Colonic mucosa (tissue), 4 donors: Measurements from ENCODE around the gene ZBTB48. TPM values are rescaled to one million over a fixed set of nuclear protein-coding genes. Genes with fewer than 3 reads are reported as not detected.

Source experiments
- DNase-seq: peaks from one replicate; pipeline ENCODE4 v3.0.0-alpha.2; 2020
- H3K27ac ChIP-seq: fragments of 200-600 bp; one replicate; pipeline ENCODE4 v1.8.0; 2021
- H3K27me3 ChIP-seq: fragments of 200-600 bp; one replicate; pipeline ENCODE4 v1.8.0; 2021
- H3K36me3 ChIP-seq: fragments of 200-600 bp; one replicate; pipeline ENCODE4 v1.8.0; 2021
- H3K4me1 ChIP-seq: fragments of 200-600 bp; one replicate; pipeline ENCODE4 v1.8.0; 2021; ENCODE audit warnings: mild to moderate bottlenecking
- H3K4me3 ChIP-seq: fragments of 200-600 bp; one replicate; pipeline ENCODE4 v1.8.0; 2021
- H3K9ac ChIP-seq, 2 donors: one replicate each; pipeline ENCODE4 v1.7.0; 2013; ENCODE audit warnings: control low read depth in 2 of 2, low read depth in 2 of 2, low read length in 2 of 2
- H3K9me3 ChIP-seq: fragments of 200-600 bp; one replicate; pipeline ENCODE4 v1.8.0; 2021
- intact Hi-C: fragments of 100-400 bp; cut with DNase I; formaldehyde crosslinking; loops from one replicate; pipeline ENCODE4 v1.14.1; 2022
- total RNA-seq, 2 donors: library from RNA; stranded (reverse); fragmentation: NEBNext Ultra II Directional in 1 of 2; extraction: Animal tissue kit (Norgen Biotek cat#: 25700) in 1 of 2; gene quantifications; one replicate each; pipeline ENCODE4 v1.2.1, GENCODE V29; 2021
- TF ChIP-seq, protein P1 (sequence below): fragments of 200-600 bp; IDR thresholded peaks from one replicate; pipeline ENCODE4 v1.8.0; 2022; ENCODE audit warnings: antibody characterized with exemption, mild to moderate bottlenecking
- donor health status: healthy.
- donor health status: DM: no; HTN: no; CAD: no.
- donor health status: DM: no; HTN: no; CAD: no.

Gene ZBTB48
- total RNA-seq, 2 donors from 2014 or later: 37.0 to 44.5 TPM

DNA sequence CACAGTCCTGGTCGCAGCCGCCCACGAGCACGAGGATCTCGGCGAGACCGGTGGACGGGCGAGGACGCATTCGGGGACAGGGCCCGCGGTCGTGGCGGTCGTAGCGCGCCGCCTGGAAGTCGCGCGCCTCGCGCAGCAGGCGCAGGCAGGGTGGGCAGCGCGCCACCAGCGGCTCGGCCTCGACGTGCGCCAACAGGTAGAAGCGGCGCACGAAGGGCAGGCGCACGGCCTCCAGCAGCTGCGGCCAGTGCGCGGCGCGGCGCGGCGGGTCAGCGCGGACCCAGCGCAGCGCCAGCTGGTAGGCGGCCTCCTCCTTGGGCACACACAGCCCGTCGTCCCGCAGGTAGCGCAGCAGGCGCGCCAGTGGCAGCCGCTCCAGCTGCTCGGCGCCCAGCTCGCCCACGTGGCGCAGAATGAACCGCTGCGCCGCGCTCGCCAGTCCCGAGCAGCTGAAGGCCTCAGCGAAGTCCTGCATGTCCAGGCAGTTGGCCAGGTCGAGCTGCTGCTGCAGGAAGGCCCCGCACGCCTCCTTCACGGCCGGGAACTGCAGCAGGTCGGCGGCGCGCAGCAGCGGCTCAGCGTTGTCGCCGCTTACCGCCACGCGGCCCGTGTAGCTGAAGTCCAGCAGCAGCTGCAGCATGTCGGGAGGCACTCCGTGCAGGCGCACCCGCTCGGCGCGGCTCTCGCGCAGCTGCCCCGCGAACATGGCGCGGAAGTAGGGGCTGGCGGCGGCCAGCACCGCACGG lies 22.3 kb downstream of the ZBTB48 start:
- Histone ChIP-seq H3K9me3 (no peaks in the 10 kb centered on the region), H3K4me1 (peaks cover 5% of the 10 kb centered on the region), H3K27ac (peak overlapping the region; percentile 94), H3K9ac (peak overlapping the region; percentile 68 to 95), H3K27me3 (no peaks in the 10 kb centered on the region), H3K4me3 (peak overlapping the region; percentile 94), H3K36me3 (no peaks in the 10 kb centered on the region)
- TF ChIP-seq, protein P1, sequence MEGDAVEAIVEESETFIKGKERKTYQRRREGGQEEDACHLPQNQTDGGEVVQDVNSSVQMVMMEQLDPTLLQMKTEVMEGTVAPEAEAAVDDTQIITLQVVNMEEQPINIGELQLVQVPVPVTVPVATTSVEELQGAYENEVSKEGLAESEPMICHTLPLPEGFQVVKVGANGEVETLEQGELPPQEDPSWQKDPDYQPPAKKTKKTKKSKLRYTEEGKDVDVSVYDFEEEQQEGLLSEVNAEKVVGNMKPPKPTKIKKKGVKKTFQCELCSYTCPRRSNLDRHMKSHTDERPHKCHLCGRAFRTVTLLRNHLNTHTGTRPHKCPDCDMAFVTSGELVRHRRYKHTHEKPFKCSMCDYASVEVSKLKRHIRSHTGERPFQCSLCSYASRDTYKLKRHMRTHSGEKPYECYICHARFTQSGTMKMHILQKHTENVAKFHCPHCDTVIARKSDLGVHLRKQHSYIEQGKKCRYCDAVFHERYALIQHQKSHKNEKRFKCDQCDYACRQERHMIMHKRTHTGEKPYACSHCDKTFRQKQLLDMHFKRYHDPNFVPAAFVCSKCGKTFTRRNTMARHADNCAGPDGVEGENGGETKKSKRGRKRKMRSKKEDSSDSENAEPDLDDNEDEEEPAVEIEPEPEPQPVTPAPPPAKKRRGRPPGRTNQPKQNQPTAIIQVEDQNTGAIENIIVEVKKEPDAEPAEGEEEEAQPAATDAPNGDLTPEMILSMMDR: no peak
- peak; percentile 49 for DNase-seq
- intact Hi-C loops: no loop called here

DNA sequence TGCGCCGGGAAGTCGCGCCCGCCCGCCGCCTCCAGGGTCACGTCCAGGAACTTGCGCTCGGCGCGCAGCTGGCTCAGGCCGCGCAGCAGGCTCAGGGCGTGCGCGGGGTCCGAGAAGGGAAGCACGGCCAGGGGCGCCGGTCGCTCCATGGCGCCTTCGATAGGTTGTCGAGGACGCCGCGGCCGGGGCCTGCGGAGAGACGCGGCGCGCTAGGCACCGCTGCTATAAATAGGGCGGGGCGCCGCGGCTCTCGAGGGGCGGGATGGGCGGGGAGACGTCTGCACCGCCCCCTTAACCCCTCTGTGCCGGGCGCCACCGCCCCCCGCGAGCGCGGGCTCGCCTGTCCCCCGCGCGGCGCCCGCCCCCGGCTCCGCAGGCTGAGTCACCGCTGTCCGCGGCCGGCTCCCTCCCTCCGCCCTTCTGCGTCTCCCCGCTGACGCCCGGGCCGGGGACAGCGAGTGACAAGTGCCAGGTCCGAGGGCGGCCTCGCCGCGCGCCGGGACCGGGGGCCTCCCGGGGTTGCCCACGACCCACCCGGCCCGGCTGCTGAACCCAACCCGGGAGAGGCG lies 23.0 kb downstream of the ZBTB48 start, which contains the start of gene KLHL21:
KLHL21 (minus strand) TSS at position 201 of the 569 bp plus-strand sequence; CDS start at position 149, 52 bp downstream.
- Histone ChIP-seq H3K4me1 (peaks cover 5% of the 10 kb centered on the region), H3K4me3 (peak within 1 kb of the TSS; percentile 94), H3K27ac (peak within 1 kb of the TSS; percentile 94), H3K36me3 (no peaks in the 10 kb centered on the region), H3K27me3 (no peaks in the 10 kb centered on the region), H3K9ac (peak within 1 kb of the TSS; percentile 91 to 95), H3K9me3 (no peaks in the 10 kb centered on the region)
- intact Hi-C loops: no loop called here
- DNase-seq: peak; percentile 82
- TF ChIP-seq, protein P1: no peak

DNA sequence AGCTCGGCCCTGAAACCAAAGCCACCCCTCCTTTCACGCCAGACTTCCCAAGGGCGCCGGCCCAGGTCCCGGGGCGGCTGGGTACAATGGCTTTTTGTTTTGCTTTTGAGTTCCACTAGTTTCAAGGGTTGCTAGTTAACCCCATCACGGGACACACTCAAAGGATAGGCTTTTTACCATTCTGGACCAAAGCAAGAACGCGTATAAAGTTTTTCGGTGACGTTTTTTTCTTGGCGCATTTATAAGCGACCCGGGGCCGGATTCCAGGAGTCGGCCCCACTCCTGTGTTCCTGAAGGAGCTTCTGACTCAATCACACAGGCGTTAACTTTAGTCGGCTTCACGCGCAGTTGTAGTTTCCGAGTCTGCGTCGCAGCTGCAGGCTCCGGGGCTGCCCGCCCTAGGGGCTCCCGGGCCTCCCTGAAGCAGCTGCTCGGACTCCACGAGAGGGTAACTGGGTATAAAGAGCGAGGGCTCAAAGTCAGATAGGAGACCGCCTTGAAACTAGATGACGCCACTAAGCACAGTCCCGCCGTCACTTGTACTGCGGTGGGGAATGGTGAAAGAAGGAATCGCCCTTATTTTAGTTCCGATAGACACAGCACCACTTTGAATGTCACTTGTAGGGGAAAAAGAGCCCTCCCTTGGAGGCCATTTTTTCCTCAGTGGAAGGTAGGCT lies 23.6 kb downstream of the ZBTB48 start:
- Histone ChIP-seq H3K9ac (peak overlapping the region; percentile 91 to 95), H3K27me3 (no peaks in the 10 kb centered on the region), H3K9me3 (no peaks in the 10 kb centered on the region), H3K4me1 (peaks cover 5% of the 10 kb centered on the region), H3K4me3 (peak overlapping the region; percentile 94), H3K36me3 (no peaks in the 10 kb centered on the region), H3K27ac (peak overlapping the region; percentile 94)
- intact Hi-C loops: no loop called here
- peak; percentile 59 for DNase-seq
- TF ChIP-seq, protein P1: no peak

DNA sequence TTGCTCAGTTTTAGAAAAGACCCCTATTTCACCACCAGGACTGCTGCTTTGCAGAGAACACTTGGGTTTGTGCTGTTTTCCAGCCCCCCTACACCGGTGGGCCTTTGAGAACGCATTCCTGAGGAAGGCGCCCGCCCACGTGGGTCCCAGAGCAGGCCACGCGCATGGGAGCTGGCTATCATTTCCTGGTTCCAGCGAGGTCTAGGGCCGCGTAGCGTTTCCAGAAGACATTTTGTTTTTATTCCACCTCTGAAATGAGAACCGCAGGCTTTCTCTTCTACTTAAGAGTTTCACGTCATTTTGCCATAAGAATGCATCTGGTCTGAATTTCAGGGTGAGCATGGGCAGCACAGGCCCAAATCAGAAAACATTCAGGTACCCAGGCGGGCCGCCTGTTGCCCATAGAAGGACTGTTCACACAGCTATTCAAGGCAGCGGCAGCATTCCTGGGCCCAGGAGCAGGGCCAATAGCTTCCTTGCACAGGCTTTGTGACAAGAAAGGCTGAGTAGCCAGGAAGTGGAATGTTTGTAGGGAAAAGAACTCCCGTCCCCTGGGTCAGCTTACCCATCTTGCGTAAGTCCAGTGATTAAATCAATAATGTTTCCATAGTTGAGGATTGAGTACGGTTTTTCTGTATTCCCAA lies 24.2 kb downstream of the ZBTB48 start:
- TF ChIP-seq, protein P1: no peak
- DNase-seq: no peak
- Histone ChIP-seq H3K9ac (peak overlapping the region; percentile 91 to 95), H3K36me3 (no peaks in the 10 kb centered on the region), H3K9me3 (no peaks in the 10 kb centered on the region), H3K4me3 (peak overlapping the region; percentile 94), H3K27me3 (no peaks in the 10 kb centered on the region), H3K27ac (peak overlapping the region; percentile 94), H3K4me1 (peaks cover 5% of the 10 kb centered on the region)
- intact Hi-C loops: no loop called here
